ENCODE measurements around the gene SRA1. TPM values are rescaled to one million over a fixed set of nuclear protein-coding genes. Genes with fewer than 3 reads are reported as not detected.

Gene SRA1
- total and polyA plus RNA-seq, 11 donors: 22.4 to 38.1 (median 29.0) TPM

DNA sequence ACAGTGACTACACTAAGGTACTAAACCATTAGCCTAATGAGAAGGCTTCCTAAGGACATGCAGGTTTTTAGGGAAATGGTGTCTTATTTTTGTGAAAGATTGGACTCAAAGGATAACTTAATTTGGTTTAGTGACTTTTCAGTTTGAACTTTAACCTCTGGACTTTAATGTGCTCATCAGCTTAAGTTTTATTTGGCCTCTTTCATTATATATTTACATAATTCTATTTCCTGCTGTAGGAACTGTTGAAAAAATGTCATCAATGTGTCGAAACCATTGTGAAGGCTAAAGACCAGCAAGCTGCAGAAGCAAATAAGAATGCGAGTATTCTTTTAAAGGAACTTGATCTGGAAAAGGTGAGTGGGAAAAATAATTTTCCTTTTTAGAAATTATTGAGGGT is 44.1 kb downstream of the SRA1 start:
- DNase-seq: no peak
- intact Hi-C loops (cut with DNase I): loop anchor here in 1 of 10 donors (5.0 kb wide), 1 partner anchor 66 kb away; no protein-coding TSS in a partner anchor
- no peak for ATAC-seq
- Histone ChIP-seq H3K9me3 (no peaks in the 10 kb centered on the region), H3K4me3 (no peak overlapping the region), H3K36me3 (peaks cover 0 to 79% (median 78%) of the 10 kb centered on the region in 9 donors), H3K27me3 (no peaks in the 10 kb centered on the region), H3K27ac (no peak overlapping the region), H3K4me1 (no peaks in the 10 kb centered on the region)
- WGBS, 4 donors: 97% methylated on average over 2 of the region's 2 CpGs
- no peak for TF ChIP-seq POLR2A (IDR thresholded peaks at IDR 0.05)
- TF ChIP-seq, protein P1, sequence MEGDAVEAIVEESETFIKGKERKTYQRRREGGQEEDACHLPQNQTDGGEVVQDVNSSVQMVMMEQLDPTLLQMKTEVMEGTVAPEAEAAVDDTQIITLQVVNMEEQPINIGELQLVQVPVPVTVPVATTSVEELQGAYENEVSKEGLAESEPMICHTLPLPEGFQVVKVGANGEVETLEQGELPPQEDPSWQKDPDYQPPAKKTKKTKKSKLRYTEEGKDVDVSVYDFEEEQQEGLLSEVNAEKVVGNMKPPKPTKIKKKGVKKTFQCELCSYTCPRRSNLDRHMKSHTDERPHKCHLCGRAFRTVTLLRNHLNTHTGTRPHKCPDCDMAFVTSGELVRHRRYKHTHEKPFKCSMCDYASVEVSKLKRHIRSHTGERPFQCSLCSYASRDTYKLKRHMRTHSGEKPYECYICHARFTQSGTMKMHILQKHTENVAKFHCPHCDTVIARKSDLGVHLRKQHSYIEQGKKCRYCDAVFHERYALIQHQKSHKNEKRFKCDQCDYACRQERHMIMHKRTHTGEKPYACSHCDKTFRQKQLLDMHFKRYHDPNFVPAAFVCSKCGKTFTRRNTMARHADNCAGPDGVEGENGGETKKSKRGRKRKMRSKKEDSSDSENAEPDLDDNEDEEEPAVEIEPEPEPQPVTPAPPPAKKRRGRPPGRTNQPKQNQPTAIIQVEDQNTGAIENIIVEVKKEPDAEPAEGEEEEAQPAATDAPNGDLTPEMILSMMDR (IDR thresholded peaks at IDR 0.05): no peak

DNA sequence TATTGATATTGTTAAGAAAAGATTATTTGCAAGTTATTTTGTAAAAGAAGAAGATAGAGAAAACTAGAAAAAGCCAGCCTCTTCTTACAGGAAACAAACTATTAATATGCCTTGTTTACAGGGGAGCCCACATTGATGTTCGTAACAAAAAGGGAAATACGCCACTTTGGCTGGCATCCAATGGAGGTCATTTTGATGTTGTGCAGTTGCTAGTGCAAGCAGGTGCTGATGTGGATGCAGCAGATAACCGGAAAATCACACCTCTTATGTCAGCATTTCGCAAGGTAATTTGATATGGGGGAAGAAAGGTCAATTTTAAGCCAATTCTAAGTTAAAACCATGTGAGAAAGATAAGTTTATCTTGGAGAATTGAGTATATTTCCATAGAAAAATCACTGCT is 47.4 kb downstream of the SRA1 start:
- Histone ChIP-seq H3K9me3 (no peaks in the 10 kb centered on the region), H3K4me3 (no peak overlapping the region), H3K27ac (no peak overlapping the region), H3K4me1 (no peaks in the 10 kb centered on the region), H3K27me3 (no peaks in the 10 kb centered on the region), H3K36me3 (peaks cover 0 to 100% (median 98%) of the 10 kb centered on the region in 9 donors)
- no peak for DNase-seq
- TF ChIP-seq, protein P1 (IDR thresholded peaks at IDR 0.05): no peak
- TF ChIP-seq POLR2A (IDR thresholded peaks at IDR 0.05): no peak
- no peak for ATAC-seq
- intact Hi-C loops (cut with DNase I): loop anchor here in 1 of 10 donors (5.0 kb wide), 1 partner anchor 63 kb away; no protein-coding TSS in a partner anchor
- 38 to 48% (median 47%) methylated on average over 4 of the region's 4 CpGs for WGBS, 4 donors

DNA sequence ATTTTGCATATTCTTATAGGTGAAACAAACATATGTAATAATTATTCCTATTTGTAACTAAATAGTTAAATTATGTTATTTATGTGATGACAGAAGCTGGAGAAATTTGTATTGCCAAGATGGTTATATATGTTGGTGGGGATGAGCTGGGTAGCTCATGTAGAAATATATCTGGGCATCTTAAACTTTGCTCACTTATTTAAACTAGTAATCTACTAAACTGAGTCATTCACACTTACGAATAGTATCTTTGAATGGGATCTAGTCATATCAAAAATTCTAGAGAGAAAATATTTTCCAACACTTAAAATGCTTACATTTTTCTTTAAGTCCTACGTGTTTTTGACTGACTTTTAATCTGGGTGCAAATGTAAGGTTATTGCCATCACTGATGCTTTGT is 54.4 kb downstream of the SRA1 start:
- TF ChIP-seq POLR2A (IDR thresholded peaks at IDR 0.05): no peak
- TF ChIP-seq, protein P1 (IDR thresholded peaks at IDR 0.05): no peak
- H3K9me3 ChIP-seq: no peaks in the 10 kb centered on the region
- intact Hi-C loops (cut with DNase I): no loop called here
- H3K36me3 ChIP-seq: peaks cover 0 to 90% (median 51%) of the 10 kb centered on the region in 9 donors
- H3K27ac ChIP-seq: no peak overlapping the region
- H3K4me3 ChIP-seq: no peak overlapping the region
- ATAC-seq (no peak), DNase-seq (no peak)
- H3K4me1 ChIP-seq: no peaks in the 10 kb centered on the region
- H3K27me3 ChIP-seq: no peaks in the 10 kb centered on the region
- WGBS, 4 donors: 90 to 97% (median 94%) methylated on average over 2 of the region's 2 CpGs

Small RNA genes within 50 kb of the gene (microRNA-seq; reads per million reads assigned to microRNA genes)
- gene MIR6831: 0 to 0.06 (median 0) reads per million in 4 donors

Other genes with a start within 250 kb of the SRA1 start
- 10 to 100 TPM; 23.6 to 60.1 (median 34.9) TPM for gene HBEGF, start 210.9 kb downstream of the SRA1 start, total RNA-seq
- 10 to 100 TPM; 18.2 to 50.7 TPM for gene HBEGF, start 210.9 kb downstream of the SRA1 start, polyA plus RNA-seq
- under 1 TPM in 4 of 9 donors, not detected in 5; 0.08 to 0.20 (median 0.15) TPM for gene SLC4A9, start 197.3 kb downstream of the SRA1 start, total RNA-seq
- gene SLC4A9, start 197.3 kb downstream of the SRA1 start, polyA plus RNA-seq: under 1 TPM in 1 of 2 donors, not detected in 1; 0.08 TPM
- gene ANKHD1, start 155.6 kb downstream of the SRA1 start, total RNA-seq: 10 to 100 TPM; 49.5 to 78.8 (median 63.6) TPM
- gene ANKHD1, start 155.6 kb downstream of the SRA1 start, polyA plus RNA-seq: 10 to 100 TPM; 41.4 to 48.3 TPM
- gene EIF4EBP3, start 9.8 kb downstream of the SRA1 start, total RNA-seq: 10 to 100 TPM in 6 of 9 donors, 1 to 10 TPM in 3; 4.7 to 34.9 (median 14.6) TPM
- 10 to 100 TPM in 1 of 2 donors, 1 to 10 TPM in 1; 8.5 to 33.3 TPM for gene EIF4EBP3, start 9.8 kb downstream of the SRA1 start, polyA plus RNA-seq
- gene APBB3, start 7.1 kb upstream of the SRA1 start, total RNA-seq: 10 to 100 TPM in 5 of 9 donors, 1 to 10 TPM in 4; 3.6 to 23.1 (median 11.4) TPM
- 10 to 100 TPM in 1 of 2 donors, 1 to 10 TPM in 1; 4.9 to 14.7 TPM for gene APBB3, start 7.1 kb upstream of the SRA1 start, polyA plus RNA-seq
- 10 to 100 TPM; 55.5 to 92.1 (median 75.9) TPM for gene SLC35A4, start 7.4 kb upstream of the SRA1 start, total RNA-seq
- gene SLC35A4, start 7.4 kb upstream of the SRA1 start, polyA plus RNA-seq: 100 to 1,000 TPM in 1 of 2 donors, 10 to 100 TPM in 1; 39.2 to 118 TPM
- 100 to 1,000 TPM in 2 of 9 donors, 10 to 100 TPM in 7; 16.6 to 220 (median 26.7) TPM for gene CD14, start 75.7 kb upstream of the SRA1 start, total RNA-seq
- 10 to 100 TPM in 1 of 2 donors, 1 to 10 TPM in 1; 9.9 to 20.3 TPM for gene CD14, start 75.7 kb upstream of the SRA1 start, polyA plus RNA-seq
- 10 to 100 TPM in 1 of 9 donors, 1 to 10 TPM in 8; 2.2 to 11.7 (median 3.3) TPM for gene TMCO6, start 82.0 kb upstream of the SRA1 start, total RNA-seq
- gene TMCO6, start 82.0 kb upstream of the SRA1 start, polyA plus RNA-seq: 1 to 10 TPM; 3.9 to 8.7 TPM
- gene NDUFA2, start 90.2 kb upstream of the SRA1 start, total RNA-seq: 100 to 1,000 TPM in 8 of 9 donors, 10 to 100 TPM in 1; 84.0 to 156 (median 115) TPM
- 100 to 1,000 TPM; 205 to 550 TPM for gene NDUFA2, start 90.2 kb upstream of the SRA1 start, polyA plus RNA-seq
- 100 to 1,000 TPM in 2 of 9 donors, 10 to 100 TPM in 7; 60.9 to 147 (median 79.0) TPM for gene IK, start 90.4 kb upstream of the SRA1 start, total RNA-seq
- 10 to 100 TPM; 54.4 to 97.6 TPM for gene IK, start 90.4 kb upstream of the SRA1 start, polyA plus RNA-seq
- gene WDR55, start 107.4 kb upstream of the SRA1 start, total RNA-seq: 10 to 100 TPM in 8 of 9 donors, 1 to 10 TPM in 1; 9.6 to 17.5 (median 12.2) TPM
- 10 to 100 TPM; 11.0 to 19.3 TPM for gene WDR55, start 107.4 kb upstream of the SRA1 start, polyA plus RNA-seq
- under 1 TPM in 7 of 9 donors, not detected in 2; 0.16 to 0.75 (median 0.51) TPM for gene DND1, start 116.1 kb upstream of the SRA1 start, total RNA-seq
- gene DND1, start 116.1 kb upstream of the SRA1 start, polyA plus RNA-seq: under 1 TPM; 0.53 to 0.95 TPM
- 10 to 100 TPM; 31.3 to 43.9 (median 36.0) TPM for gene HARS1, start 133.9 kb upstream of the SRA1 start, total RNA-seq
- 10 to 100 TPM; 45.3 to 58.6 TPM for gene HARS1, start 133.9 kb upstream of the SRA1 start, polyA plus RNA-seq
- gene HARS2, start 134.0 kb upstream of the SRA1 start, total RNA-seq: 10 to 100 TPM; 20.0 to 31.7 (median 24.6) TPM
- gene HARS2, start 134.0 kb upstream of the SRA1 start, polyA plus RNA-seq: 10 to 100 TPM; 17.4 to 31.3 TPM
- 10 to 100 TPM; 25.0 to 39.5 (median 33.9) TPM for gene ZMAT2, start 143.0 kb upstream of the SRA1 start, total RNA-seq
- gene ZMAT2, start 143.0 kb upstream of the SRA1 start, polyA plus RNA-seq: 10 to 100 TPM; 56.0 to 72.9 TPM
- under 1 TPM in 1 of 9 donors, not detected in 8; 0.08 TPM for gene PCDHA1, start 228.7 kb upstream of the SRA1 start, total RNA-seq
- gene PCDHA1, start 228.7 kb upstream of the SRA1 start, polyA plus RNA-seq: not detected
- under 1 TPM in 1 of 9 donors, not detected in 8; 0.07 TPM for gene PCDHA2, start 237.4 kb upstream of the SRA1 start, total RNA-seq
- under 1 TPM in 1 of 2 donors, not detected in 1; 0.01 TPM for gene PCDHA2, start 237.4 kb upstream of the SRA1 start, polyA plus RNA-seq
- gene PCDHA3, start 243.6 kb upstream of the SRA1 start, total RNA-seq: under 1 TPM in 8 of 9 donors, not detected in 1; 0.07 to 0.39 (median 0.22) TPM
- gene PCDHA3, start 243.6 kb upstream of the SRA1 start, polyA plus RNA-seq: under 1 TPM in 1 of 2 donors, not detected in 1; 0.01 TPM
- under 1 TPM in 6 of 9 donors, not detected in 3; 0.02 to 0.21 (median 0.13) TPM for gene PCDHA4, start 249.6 kb upstream of the SRA1 start, total RNA-seq
- gene PCDHA4, start 249.6 kb upstream of the SRA1 start, polyA plus RNA-seq: under 1 TPM in 1 of 2 donors, not detected in 1; 0.03 TPM

All from heart left ventricle (tissue), 16 donors.